ENCODE measurements around the gene PACRG. TPM values are rescaled to one million over a fixed set of nuclear protein-coding genes. Genes with fewer than 3 reads are reported as not detected.

Gene PACRG
- total RNA-seq, 1 experiment from 2014 or later: 0.26 TPM

GRCh38 chr6:163173741-163174140 lies 446.0 kb downstream of the PACRG start:
- Histone ChIP-seq H3K4me2 (ENCODE audit: insufficient read depth, insufficient read length, low read length) (no peak overlapping the region), H3K4me1 (ENCODE audit: insufficient read depth, low read length) (no peaks in the 10 kb centered on the region), H3K79me1 (ENCODE audit: insufficient read depth, low read depth, low read length, poor library complexity, severe bottlenecking) (no peaks in the 10 kb centered on the region), H2BK20ac (ENCODE audit: low read depth, low read length, poor library complexity, severe bottlenecking) (no peak overlapping the region), H2BK12ac (ENCODE audit: insufficient read length, low read depth, low read length) (no peak overlapping the region), H3K9ac (ENCODE audit: extremely low read depth, insufficient read length, low read length) (no peak overlapping the region), H3K56ac (ENCODE audit: insufficient read length, low read depth, low read length) (no peak overlapping the region), H3K23me2 (ENCODE audit: insufficient read length, low read depth, low read length, poor library complexity, severe bottlenecking) (no peaks in the 10 kb centered on the region), H2BK15ac (ENCODE audit: low read depth, low read length) (no peak overlapping the region; the same call in 1 of the 2 replicates), H3K18ac (ENCODE audit: insufficient read length, low read depth, low read length) (no peak overlapping the region), H3K79me2 (ENCODE audit: insufficient read depth, low read length) (no peaks in the 10 kb centered on the region), H3K27ac (ENCODE audit: insufficient read length, low read depth, low read length) (no peak overlapping the region), H3T11ph (ENCODE audit: low read length) (no peak overlapping the region), H3K23ac (ENCODE audit: insufficient read length, low read depth, low read length) (no peak overlapping the region), H3K14ac (ENCODE audit: insufficient read depth, low read length) (no peak overlapping the region), H4K20me1 (ENCODE audit: control insufficient read depth, insufficient read depth, insufficient read length) (no peaks in the 10 kb centered on the region), H2AFZ (ENCODE audit: low read length) (no peak overlapping the region), H4K8ac (replicated peaks; ENCODE audit: insufficient read length, low read depth, low read length) (no peak overlapping the region), H3K4ac (ENCODE audit: low read depth, low read length) (no peak overlapping the region), H2BK5ac (ENCODE audit: insufficient read length, low read length) (no peak overlapping the region), H4K5ac (ENCODE audit: insufficient read length, low read depth, low read length) (no peak overlapping the region), H3K27me3 (ENCODE audit: insufficient read depth, low read length) (no peaks in the 10 kb centered on the region), H2AK5ac (ENCODE audit: insufficient read length, low read length) (no peak overlapping the region), H2BK120ac (ENCODE audit: low read depth, low read length, poor library complexity, severe bottlenecking) (no peak overlapping the region), H3K9me3 (ENCODE audit: control insufficient read depth, low read depth, low read length) (no peaks in the 10 kb centered on the region), H4K91ac (ENCODE audit: insufficient read length, low read depth, low read length) (no peak overlapping the region)
- TF ChIP-seq CTCF (conservative IDR thresholded peaks at IDR 0.05): no peak
- Mint-ChIP-seq H3K36me3 (ENCODE audit: insufficient read depth in 1 of 3, low read depth in 3 of 3) (peaks cover 0 to 9% (median 0%) of the 10 kb centered on the region in 3 experiments; a peak in 3 of 7 replicates), H3K9me3 (peaks cover 4 to 8% of the 10 kb centered on the region in 2 experiments; a peak in 3 of 5 replicates), H3K4me3 (no peak overlapping the region), H3K27ac (no peak overlapping the region), H3K4me1 (peaks cover 9 to 14% of the 10 kb centered on the region in 2 experiments), H3K27me3 (ENCODE audit: low read depth) (peaks cover 2% of the 10 kb centered on the region; the same call in 1 of the 2 replicates)
- no CpG with 5 or more reads among the region's 6 CpGs for WGBS (ENCODE audit: extremely low coverage, insufficient read length, low lambda C conversion rate)
- no peak for DNase-seq
